ENCODE results near the gene LRRC4C. TPM values are rescaled to one million over a fixed set of nuclear protein-coding genes. Genes with fewer than 3 reads are reported as not detected.

LRRC4C gene
- total RNA-seq, 1 experiment from 2014 or later = 0.13 TPM

DNA sequence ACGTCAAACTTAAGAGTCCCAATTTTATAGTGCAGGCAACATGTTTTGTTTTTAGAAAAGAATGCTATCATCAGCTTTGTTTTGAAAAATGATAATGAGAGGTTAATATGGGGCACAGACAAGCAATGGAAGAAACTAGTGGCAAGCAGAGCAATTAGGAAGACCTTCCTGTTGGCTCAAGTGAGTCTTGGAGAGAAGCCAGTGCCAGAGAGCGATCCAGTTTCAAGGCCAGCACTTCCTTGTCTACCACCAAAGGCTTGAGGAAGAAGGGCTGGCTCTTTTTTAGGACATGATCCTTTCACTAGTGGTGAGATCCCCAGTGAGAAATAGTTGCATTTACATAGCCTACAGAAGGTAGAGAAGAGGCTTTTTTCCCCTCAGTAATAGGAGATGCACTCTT lies 1340.7 kb downstream of the LRRC4C start:
- H3K9me3 ChIP-seq (ENCODE audit: control insufficient read depth, low read depth, low read length) = no peaks in the 10 kb centered on the region
- H3K23me2 ChIP-seq (ENCODE audit: insufficient read length, low read depth, low read length, poor library complexity, severe bottlenecking) = no peaks in the 10 kb centered on the region
- TF ChIP-seq, protein P1, sequence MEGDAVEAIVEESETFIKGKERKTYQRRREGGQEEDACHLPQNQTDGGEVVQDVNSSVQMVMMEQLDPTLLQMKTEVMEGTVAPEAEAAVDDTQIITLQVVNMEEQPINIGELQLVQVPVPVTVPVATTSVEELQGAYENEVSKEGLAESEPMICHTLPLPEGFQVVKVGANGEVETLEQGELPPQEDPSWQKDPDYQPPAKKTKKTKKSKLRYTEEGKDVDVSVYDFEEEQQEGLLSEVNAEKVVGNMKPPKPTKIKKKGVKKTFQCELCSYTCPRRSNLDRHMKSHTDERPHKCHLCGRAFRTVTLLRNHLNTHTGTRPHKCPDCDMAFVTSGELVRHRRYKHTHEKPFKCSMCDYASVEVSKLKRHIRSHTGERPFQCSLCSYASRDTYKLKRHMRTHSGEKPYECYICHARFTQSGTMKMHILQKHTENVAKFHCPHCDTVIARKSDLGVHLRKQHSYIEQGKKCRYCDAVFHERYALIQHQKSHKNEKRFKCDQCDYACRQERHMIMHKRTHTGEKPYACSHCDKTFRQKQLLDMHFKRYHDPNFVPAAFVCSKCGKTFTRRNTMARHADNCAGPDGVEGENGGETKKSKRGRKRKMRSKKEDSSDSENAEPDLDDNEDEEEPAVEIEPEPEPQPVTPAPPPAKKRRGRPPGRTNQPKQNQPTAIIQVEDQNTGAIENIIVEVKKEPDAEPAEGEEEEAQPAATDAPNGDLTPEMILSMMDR (conservative IDR thresholded peaks at IDR 0.05) = no peak
- H3K14ac ChIP-seq (ENCODE audit: insufficient read depth, low read length) = no peak overlapping the region
- H3T11ph ChIP-seq (ENCODE audit: low read length) = no peak overlapping the region
- no peak overlapping the region for H2AK5ac ChIP-seq (ENCODE audit: insufficient read length, low read length)
- H3K9me3 Mint-ChIP-seq = peaks cover 4 to 8% of the 10 kb centered on the region in 2 experiments; a peak in 4 of 5 replicates
- H3K9ac ChIP-seq (ENCODE audit: extremely low read depth, insufficient read length, low read length) = no peak overlapping the region
- H3K56ac ChIP-seq (ENCODE audit: insufficient read length, low read depth, low read length) = no peak overlapping the region
- no peaks in the 10 kb centered on the region for H4K20me1 ChIP-seq (ENCODE audit: control insufficient read depth, insufficient read depth, insufficient read length)
- H3K18ac ChIP-seq (ENCODE audit: insufficient read length, low read depth, low read length) = no peak overlapping the region
- H3K79me1 ChIP-seq (ENCODE audit: insufficient read depth, low read depth, low read length, poor library complexity, severe bottlenecking) = no peaks in the 10 kb centered on the region
- no peak overlapping the region for H4K8ac ChIP-seq (replicated peaks; ENCODE audit: insufficient read length, low read depth, low read length)
- H3K23ac ChIP-seq (ENCODE audit: insufficient read length, low read depth, low read length) = no peak overlapping the region
- no peaks in the 10 kb centered on the region for H3K27me3 ChIP-seq (ENCODE audit: insufficient read depth, low read length)
- H3K4me3 Mint-ChIP-seq = no peak overlapping the region
- H2AFZ ChIP-seq (ENCODE audit: low read length) = no peak overlapping the region
- H2BK12ac ChIP-seq (ENCODE audit: insufficient read length, low read depth, low read length) = no peak overlapping the region
- no peak overlapping the region for H2BK20ac ChIP-seq (ENCODE audit: low read depth, low read length, poor library complexity, severe bottlenecking)
- H3K27ac ChIP-seq (ENCODE audit: insufficient read length, low read depth, low read length) = no peak overlapping the region
- no peak for DNase-seq
- no peak overlapping the region for H2BK120ac ChIP-seq (ENCODE audit: low read depth, low read length, poor library complexity, severe bottlenecking)
- H2BK15ac ChIP-seq (ENCODE audit: low read depth, low read length) = no peak overlapping the region
- no peak overlapping the region for H3K4me2 ChIP-seq (ENCODE audit: insufficient read depth, insufficient read length, low read length)
- no CpG with 5 or more reads among the region's 2 CpGs for WGBS (ENCODE audit: extremely low coverage, insufficient read length, low lambda C conversion rate)
- H2BK5ac ChIP-seq (ENCODE audit: insufficient read length, low read length) = no peak overlapping the region
- no peaks in the 10 kb centered on the region for H3K79me2 ChIP-seq (ENCODE audit: insufficient read depth, low read length)
- H3K4me1 ChIP-seq (ENCODE audit: insufficient read depth, low read length) = no peaks in the 10 kb centered on the region
- no peak overlapping the region for H4K5ac ChIP-seq (ENCODE audit: insufficient read length, low read depth, low read length)
- no peak overlapping the region for H4K91ac ChIP-seq (ENCODE audit: insufficient read length, low read depth, low read length)
- H3K4me1 Mint-ChIP-seq = peaks cover 9% of the 10 kb centered on the region in 2 experiments
- no peak overlapping the region for H3K27ac Mint-ChIP-seq
- no peak overlapping the region for H3K4ac ChIP-seq (ENCODE audit: low read depth, low read length)
- no peaks in the 10 kb centered on the region for H3K27me3 Mint-ChIP-seq (ENCODE audit: low read depth)
- H3K36me3 Mint-ChIP-seq (ENCODE audit: insufficient read depth in 1 of 3, low read depth in 3 of 3) = peaks cover 0 to 11% (median 0%) of the 10 kb centered on the region in 3 experiments; a peak in 4 of 7 replicates

Data from H9 (cell line).